Measurements from ENCODE around the gene UGT1A9. TPM values are rescaled to one million over a fixed set of nuclear protein-coding genes. Genes with fewer than 3 reads are reported as not detected.

Gene UGT1A9
- total RNA-seq, 2 donors from 2014 or later: not detected

DNA sequence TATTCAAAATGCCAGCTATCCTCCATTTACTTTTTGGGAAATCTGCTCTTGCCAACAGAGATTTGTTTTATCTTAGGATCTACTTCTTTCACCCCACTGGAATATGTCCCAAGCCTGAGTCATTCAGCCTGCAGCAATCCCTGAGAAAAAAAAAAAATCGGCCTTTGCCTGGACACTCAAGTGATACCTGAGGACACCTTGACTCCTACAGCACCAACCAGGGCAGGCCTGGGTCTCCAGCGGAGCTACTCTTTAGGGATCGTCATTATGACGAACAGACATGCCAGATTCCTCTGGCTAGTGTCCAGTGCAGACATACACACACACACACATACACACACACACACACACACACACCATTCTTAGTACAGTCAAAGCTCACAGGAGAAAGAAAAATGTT, 18.7 kb downstream of the UGT1A9 start:
- H3K4me3 ChIP-seq (ENCODE audit: low read length): no peak overlapping the region
- Mint-ChIP-seq H3K27ac (no peak overlapping the region), H3K9me3 (no peaks in the 10 kb centered on the region), H3K4me1 (peaks cover 18% of the 10 kb centered on the region), H3K36me3 (ENCODE audit: low read depth) (no peaks in the 10 kb centered on the region), H3K4me3 (no peak overlapping the region), H3K27me3 (ENCODE audit: insufficient read depth) (no peaks in the 10 kb centered on the region)
- no peaks in the 10 kb centered on the region for H3K27me3 ChIP-seq (ENCODE audit: control insufficient read depth, insufficient read depth, low read length, poor library complexity, severe bottlenecking)
- DNase-seq: no peak
- H3K9me3 ChIP-seq (ENCODE audit: control insufficient read depth, low read length): no peaks in the 10 kb centered on the region
- H3K27ac ChIP-seq (ENCODE audit: low read depth, low read length): no peak overlapping the region
- WGBS, 2 experiments (ENCODE audit: insufficient coverage in 1 of 2, insufficient read length in 1 of 2): 80 to 94% methylated on average over 1 to 4 of the region's 4 CpGs
- no peak for TF ChIP-seq CTCF (conservative IDR thresholded peaks at IDR 0.05)
- H3K4me1 ChIP-seq (ENCODE audit: control insufficient read depth, insufficient read depth, low read length): no peaks in the 10 kb centered on the region
- no peak overlapping the region for H3K9ac ChIP-seq (ENCODE audit: extremely low read depth, low read length, poor library complexity, severe bottlenecking)
- H3K36me3 ChIP-seq (ENCODE audit: control insufficient read depth, insufficient read depth, low read length): no peaks in the 10 kb centered on the region

- H3K4me3 ChIP-seq (ENCODE audit: low read length): no peak overlapping the region
- H3K9me3 Mint-ChIP-seq: no peaks in the 10 kb centered on the region
- H3K36me3 ChIP-seq (ENCODE audit: control insufficient read depth, insufficient read depth, low read length): no peaks in the 10 kb centered on the region
- H3K9me3 ChIP-seq (ENCODE audit: control insufficient read depth, low read length): no peaks in the 10 kb centered on the region
- no peak overlapping the region for H3K9ac ChIP-seq (ENCODE audit: extremely low read depth, low read length, poor library complexity, severe bottlenecking)
- no peaks in the 10 kb centered on the region for H3K36me3 Mint-ChIP-seq (ENCODE audit: low read depth)
- peaks cover 18% of the 10 kb centered on the region for H3K4me1 Mint-ChIP-seq
- H3K27ac Mint-ChIP-seq: no peak overlapping the region
- TF ChIP-seq CTCF (conservative IDR thresholded peaks at IDR 0.05): no peak
- no peak overlapping the region for H3K4me3 Mint-ChIP-seq
- H3K27me3 Mint-ChIP-seq (ENCODE audit: insufficient read depth): no peaks in the 10 kb centered on the region
- no peak for DNase-seq
- H3K27ac ChIP-seq (ENCODE audit: low read depth, low read length): no peak overlapping the region
- 84 to 86% methylated on average over 6 to 11 of the region's 11 CpGs for WGBS, 2 experiments (ENCODE audit: insufficient coverage in 1 of 2, insufficient read length in 1 of 2)
- no peaks in the 10 kb centered on the region for H3K27me3 ChIP-seq (ENCODE audit: control insufficient read depth, insufficient read depth, low read length, poor library complexity, severe bottlenecking)
- H3K4me1 ChIP-seq (ENCODE audit: control insufficient read depth, insufficient read depth, low read length): no peaks in the 10 kb centered on the region
These were observed 20.0 kb downstream of the UGT1A9 start for GRCh38 chr2:233691443-233692433.

DNA sequence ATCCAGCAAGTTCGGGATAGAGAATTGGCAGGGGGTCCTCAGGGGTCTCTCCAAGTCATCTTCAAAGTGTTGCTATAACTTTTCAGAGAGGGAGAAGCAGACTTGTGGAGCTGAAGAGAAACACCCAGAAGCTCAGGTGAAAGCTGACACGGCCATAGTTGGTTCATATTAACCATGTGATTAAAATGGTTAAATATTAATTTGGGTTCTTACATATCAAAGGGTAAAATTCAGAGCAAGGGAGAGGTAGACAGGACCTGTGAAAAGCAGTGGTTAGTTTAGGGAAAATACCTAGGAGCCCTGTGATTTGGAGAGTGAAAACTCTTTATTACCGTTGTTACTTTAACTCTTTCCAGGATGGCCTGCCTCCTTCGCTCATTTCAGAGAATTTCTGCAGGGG, 20.9 kb downstream of the UGT1A9 start, which contains the start of gene UGT1A6:
TSS of gene UGT1A6 (plus strand) at position 243 of the 400 bp plus-strand sequence. CDS start at position 358, 115 bp downstream.
- no peak within 1 kb of the TSS for H3K4me3 Mint-ChIP-seq
- no peak within 1 kb of the TSS for H3K27ac Mint-ChIP-seq

More for the DNA sequence above, 20.9 kb downstream of the UGT1A9 start, which contains the start of gene UGT1A6:
- H3K9me3 ChIP-seq (ENCODE audit: control insufficient read depth, low read length): no peaks in the 10 kb centered on the region
- no peaks in the 10 kb centered on the region for H3K27me3 ChIP-seq (ENCODE audit: control insufficient read depth, insufficient read depth, low read length, poor library complexity, severe bottlenecking)
- WGBS, 2 experiments (ENCODE audit: insufficient coverage in 1 of 2, insufficient read length in 1 of 2): 95% methylated on average over 4 of the region's 4 CpGs
- DNase-seq: no peak
- no peak within 1 kb of the TSS for H3K27ac ChIP-seq (ENCODE audit: low read depth, low read length)
- no peaks in the 10 kb centered on the region for H3K36me3 ChIP-seq (ENCODE audit: control insufficient read depth, insufficient read depth, low read length)
- no peaks in the 10 kb centered on the region for H3K27me3 Mint-ChIP-seq (ENCODE audit: insufficient read depth)
- H3K9ac ChIP-seq (ENCODE audit: extremely low read depth, low read length, poor library complexity, severe bottlenecking): no peak within 1 kb of the TSS
- H3K4me3 ChIP-seq (ENCODE audit: low read length): no peak within 1 kb of the TSS
- H3K36me3 Mint-ChIP-seq (ENCODE audit: low read depth): no peaks in the 10 kb centered on the region
- no peaks in the 10 kb centered on the region for H3K9me3 Mint-ChIP-seq
- H3K4me1 Mint-ChIP-seq: peaks cover 18% of the 10 kb centered on the region
- H3K4me1 ChIP-seq (ENCODE audit: control insufficient read depth, insufficient read depth, low read length): no peaks in the 10 kb centered on the region
- TF ChIP-seq CTCF (conservative IDR thresholded peaks at IDR 0.05): no peak

Measured in endodermal cell (in vitro differentiated cells).